K562 (cell line): ENCODE measurements around the gene CPED1. TPM values are rescaled to one million over a fixed set of nuclear protein-coding genes. Genes with fewer than 3 reads are reported as not detected.

Experiments
- ATF1 ChIP-seq, 2 experiments: fragments of 450-650 bp in 1 of 2; IDR thresholded peaks; 2 replicates each; pipeline ENCODE4 v1.6.1; 2016; ENCODE audit warnings: missing compliant biosample characterization in 1 of 2, missing genetic modification characterization in 1 of 2
- CBX2 ChIP-seq: fragments of 200-600 bp; sonication (generic); IDR thresholded peaks from one replicate; pipeline ENCODE4 v1.6.1; 2012; ENCODE audit warnings: mild to moderate bottlenecking, low read length, inconsistent platforms; ENCODE audit not compliant: insufficient read depth, poor library complexity, severe bottlenecking
- FOS ChIP-seq: IDR thresholded peaks from 3 replicates; pipeline ENCODE4 v1.6.1; 2011; ENCODE audit not compliant: insufficient read length; ENCODE audit errors: extremely low read depth
- FOXP1 ChIP-seq: sonication (generic); formaldehyde crosslinking; IDR thresholded peaks from 2 replicates; pipeline ENCODE4 v1.8.0; 2022; ENCODE audit warnings: mild to moderate bottlenecking, missing genetic modification reagents
- GTF2A2 ChIP-seq: IDR thresholded peaks from 2 replicates; pipeline ENCODE4 v1.6.1; 2016; ENCODE audit warnings: mild to moderate bottlenecking, missing genetic modification characterization, missing compliant biosample characterization
- HCFC1 ChIP-seq: IDR thresholded peaks from 2 replicates; pipeline ENCODE4 v1.6.1; 2012; ENCODE audit warnings: low read depth, low read length, improper control_type of control experiment
- MXD1 ChIP-seq: fragments of 250-450 bp; sonication (Bioruptor Pico); IDR thresholded peaks from 2 replicates; pipeline ENCODE4 v1.8.0; 2021; ENCODE audit warnings: borderline replicate concordance, mild to moderate bottlenecking, moderate library complexity; ENCODE audit not compliant: poor library complexity, severe bottlenecking
- POLR2G ChIP-seq: fragments of 200-400 bp; formaldehyde crosslinking; IDR thresholded peaks from 2 replicates; pipeline ENCODE4 v1.6.1; 2017; ENCODE audit warnings: low read depth, mild to moderate bottlenecking, antibody characterized with exemption, low read length, moderate library complexity
- SAP30 ChIP-seq: fragments of 200-600 bp; sonication (generic); IDR thresholded peaks from 2 replicates; pipeline ENCODE4 v1.6.1; 2012; ENCODE audit warnings: borderline replicate concordance, low read depth, mild to moderate bottlenecking, moderate library complexity, low read length, control low read depth, inconsistent platforms; ENCODE audit not compliant: insufficient read depth, poor library complexity, severe bottlenecking
- SIX5 ChIP-seq, 2 experiments: IDR thresholded peaks; 2 replicates each; pipeline ENCODE4 v1.6.1; 2011; ENCODE audit warnings: low read length in 2 of 2, borderline replicate concordance in 1 of 2, low read depth in 1 of 2, mild to moderate bottlenecking in 1 of 2, moderate library complexity in 1 of 2; ENCODE audit not compliant: insufficient read depth in 1 of 2
- SMC3 ChIP-seq: conservative IDR thresholded peaks from 2 replicates; pipeline ENCODE4 v1.6.1; 2011; ENCODE audit warnings: low read depth, low read length, improper control_type of control experiment; ENCODE audit not compliant: insufficient read depth
- SUPT5H ChIP-seq: fragments of 450-650 bp; IDR thresholded peaks from 2 replicates; pipeline ENCODE4 v1.6.1; 2016
- TBL1XR1 ChIP-seq, 2 experiments: IDR thresholded peaks; 2 replicates each; pipeline ENCODE4 v1.6.1; 2012; ENCODE audit warnings: improper control_type of control experiment in 2 of 2, low read length in 2 of 2, mild to moderate bottlenecking in 1 of 2
- TCFL5 ChIP-seq: fragments of 250-450 bp; sonication (Bioruptor Pico); conservative IDR thresholded peaks from 2 replicates; pipeline ENCODE4 v1.6.1; 2021; ENCODE audit warnings: mild to moderate bottlenecking, moderate library complexity, matching md5 sums
- TRIM28 ChIP-seq: fragments of 450-650 bp; IDR thresholded peaks from 2 replicates; pipeline ENCODE4 v1.6.1; 2017
- XRCC3 ChIP-seq: fragments of 450-650 bp; IDR thresholded peaks from 2 replicates; pipeline ENCODE4 v1.6.1; 2017; ENCODE audit warnings: mild to moderate bottlenecking, moderate library complexity
- ZBTB43 ChIP-seq: sonication (generic); formaldehyde crosslinking; IDR thresholded peaks from 2 replicates; pipeline ENCODE4 v1.8.0; 2023; ENCODE audit warnings: mild to moderate bottlenecking, missing genetic modification reagents
- ZFX ChIP-seq: sonication (generic); formaldehyde crosslinking; IDR thresholded peaks from 2 replicates; pipeline ENCODE4 v1.8.0; 2022; ENCODE audit warnings: mild to moderate bottlenecking, missing genetic modification reagents, moderate library complexity
- ZKSCAN3 ChIP-seq: fragments of 250-450 bp; sonication (Bioruptor Pico); IDR thresholded peaks from 2 replicates; pipeline ENCODE4 v1.4.0; 2020
- ZNF134 ChIP-seq: fragments of 250-450 bp; sonication (Bioruptor Pico); conservative IDR thresholded peaks from 2 replicates; pipeline ENCODE4 v1.4.0; 2020
- ZNF224 ChIP-seq: sonication (generic); formaldehyde crosslinking; IDR thresholded peaks from 2 replicates; pipeline ENCODE4 v1.8.0; 2022; ENCODE audit warnings: mild to moderate bottlenecking, missing genetic modification reagents
- polyA plus RNA-seq, 8 experiments: library from polyadenylated mRNA; depleted of rRNA in 4 of 8; stranded (reverse) in 5 of 8; unstranded in 3 of 8; fragments of >200 nt; fragmentation: Nextera tagmentation in 2 of 8; fragmentation: Illumina TruSeq in 1 of 8; extraction: Ambion mirVana in 2 of 8; extraction: Trizol in 1 of 8; gene quantifications; 2 replicates each; pipeline versions ENCODE4 v1.2.1 to v1.2.3, GENCODE V29; 2011 to 2014; ENCODE audit warnings: inconsistent platforms in 1 of 8, missing spikeins in 1 of 8
- total RNA-seq, 7 experiments: library from RNA; depleted of rRNA in 6 of 7; stranded (reverse); fragments of >200 nt in 6 of 7; fragmentation: Illumina TruSeq in 2 of 7; extraction: Trizol in 2 of 7; gene quantifications; 2 replicates each; pipeline versions ENCODE4 v1.2.1 to v1.2.3, GENCODE V29; 2011 to 2021; ENCODE audit warnings: low replicate concordance in 1 of 7
- TF ChIP-seq, protein P1 (sequence below): fragments of 450-650 bp; formaldehyde crosslinking; conservative IDR thresholded peaks from 2 replicates; pipeline ENCODE4 v1.4.0; 2022; ENCODE audit warnings: mild to moderate bottlenecking, missing genetic modification characterization
- TF ChIP-seq, protein P2 (sequence below): fragments of 450-650 bp; conservative IDR thresholded peaks from 2 replicates; pipeline ENCODE4 v1.6.1; 2016; ENCODE audit warnings: missing genetic modification characterization, low read depth, mild to moderate bottlenecking, missing compliant biosample characterization, moderate library complexity

CPED1 gene
- total and polyA plus RNA-seq, 9 of the 15 experiments (the other 6 are each of a cell fraction or from before 2014, with no cell fraction given), result 195 to 393 (median 290) TPM

GRCh38 chr7:121049028-121049791 is 60.7 kb downstream of the CPED1 start (continued):
- no peak for TF ChIP-seq ATF1 (CRISPR knock-in tag; IDR thresholded peaks at IDR 0.05)
- peak; percentile 53 for TF ChIP-seq ATF1 (tag; IDR thresholded peaks at IDR 0.05)
- TF ChIP-seq, protein P1, sequence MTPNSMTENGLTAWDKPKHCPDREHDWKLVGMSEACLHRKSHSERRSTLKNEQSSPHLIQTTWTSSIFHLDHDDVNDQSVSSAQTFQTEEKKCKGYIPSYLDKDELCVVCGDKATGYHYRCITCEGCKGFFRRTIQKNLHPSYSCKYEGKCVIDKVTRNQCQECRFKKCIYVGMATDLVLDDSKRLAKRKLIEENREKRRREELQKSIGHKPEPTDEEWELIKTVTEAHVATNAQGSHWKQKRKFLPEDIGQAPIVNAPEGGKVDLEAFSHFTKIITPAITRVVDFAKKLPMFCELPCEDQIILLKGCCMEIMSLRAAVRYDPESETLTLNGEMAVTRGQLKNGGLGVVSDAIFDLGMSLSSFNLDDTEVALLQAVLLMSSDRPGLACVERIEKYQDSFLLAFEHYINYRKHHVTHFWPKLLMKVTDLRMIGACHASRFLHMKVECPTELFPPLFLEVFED (CRISPR knock-in tag), result peak; percentile 73
- TF ChIP-seq SIX5 (IDR thresholded peaks at IDR 0.05; ENCODE audit: borderline replicate concordance in 1 of 2, insufficient read depth in 1 of 2, low read depth in 1 of 2, low read length in 2 of 2), result no peak
- no peak for TF ChIP-seq XRCC3
- no peak for TF ChIP-seq SMC3
- no peak for TF ChIP-seq TRIM28
- TF ChIP-seq ZFX (CRISPR knock-in tag), result no peak
- TF ChIP-seq CBX2, result no peak
- TF ChIP-seq, protein P2, sequence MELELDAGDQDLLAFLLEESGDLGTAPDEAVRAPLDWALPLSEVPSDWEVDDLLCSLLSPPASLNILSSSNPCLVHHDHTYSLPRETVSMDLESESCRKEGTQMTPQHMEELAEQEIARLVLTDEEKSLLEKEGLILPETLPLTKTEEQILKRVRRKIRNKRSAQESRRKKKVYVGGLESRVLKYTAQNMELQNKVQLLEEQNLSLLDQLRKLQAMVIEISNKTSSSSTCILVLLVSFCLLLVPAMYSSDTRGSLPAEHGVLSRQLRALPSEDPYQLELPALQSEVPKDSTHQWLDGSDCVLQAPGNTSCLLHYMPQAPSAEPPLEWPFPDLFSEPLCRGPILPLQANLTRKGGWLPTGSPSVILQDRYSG, result peak; percentile 77
- no peak for TF ChIP-seq MXD1 (CRISPR knock-in tag)
- TF ChIP-seq SUPT5H, result no peak
- no peak for TF ChIP-seq ZKSCAN3
- TF ChIP-seq ZNF134, result no peak
- TF ChIP-seq TBL1XR1 (IDR thresholded peaks at IDR 0.05; ENCODE audit: low read length in 2 of 2), result no peak
- no peak for TF ChIP-seq ZNF224 (CRISPR knock-in tag)
- TF ChIP-seq HCFC1, result no peak
- TF ChIP-seq ZBTB43 (CRISPR knock-in tag), result no peak
- no peak for TF ChIP-seq SAP30
- no peak for TF ChIP-seq FOS
- TF ChIP-seq TCFL5 (CRISPR knock-in tag), result peak; percentile 61; the same call in 1 of the 2 replicates
- no peak for TF ChIP-seq FOXP1 (CRISPR knock-in tag)
- TF ChIP-seq POLR2G, result no peak
- TF ChIP-seq GTF2A2 (tag), result no peak
